ENCODE data around the gene PDE8A.

- TF ChIP-seq CTCF (conservative IDR thresholded peaks at IDR 0.05; ENCODE audit: low read depth in 2 of 2) (no peak), EZH2 (IDR thresholded peaks at IDR 0.05; ENCODE audit: low read depth, unreplicated experiment) (no peak), POLR2AphosphoS5 (IDR thresholded peaks at IDR 0.05; ENCODE audit: low read depth) (no peak), NANOG (IDR thresholded peaks at IDR 0.05; ENCODE audit: borderline replicate concordance) (no peak), CREB1 (CRISPR knock-in tag; IDR thresholded peaks at IDR 0.05; ENCODE audit: low read depth) (no peak), REST (IDR thresholded peaks at IDR 0.05; ENCODE audit: unreplicated experiment) (no peak), EZH2phosphoT487 (IDR thresholded peaks at IDR 0.05; ENCODE audit: unreplicated experiment) (no peak)
Observed at GRCh38 chr15:85033148-85033547, 51.5 kb downstream of the PDE8A start.
